Measurements from ENCODE around the gene EIF2B1.

Gene EIF2B1
- 42.3 to 106 (median 71.7) reads per million in 9 experiments for total RNA-seq

DNA sequence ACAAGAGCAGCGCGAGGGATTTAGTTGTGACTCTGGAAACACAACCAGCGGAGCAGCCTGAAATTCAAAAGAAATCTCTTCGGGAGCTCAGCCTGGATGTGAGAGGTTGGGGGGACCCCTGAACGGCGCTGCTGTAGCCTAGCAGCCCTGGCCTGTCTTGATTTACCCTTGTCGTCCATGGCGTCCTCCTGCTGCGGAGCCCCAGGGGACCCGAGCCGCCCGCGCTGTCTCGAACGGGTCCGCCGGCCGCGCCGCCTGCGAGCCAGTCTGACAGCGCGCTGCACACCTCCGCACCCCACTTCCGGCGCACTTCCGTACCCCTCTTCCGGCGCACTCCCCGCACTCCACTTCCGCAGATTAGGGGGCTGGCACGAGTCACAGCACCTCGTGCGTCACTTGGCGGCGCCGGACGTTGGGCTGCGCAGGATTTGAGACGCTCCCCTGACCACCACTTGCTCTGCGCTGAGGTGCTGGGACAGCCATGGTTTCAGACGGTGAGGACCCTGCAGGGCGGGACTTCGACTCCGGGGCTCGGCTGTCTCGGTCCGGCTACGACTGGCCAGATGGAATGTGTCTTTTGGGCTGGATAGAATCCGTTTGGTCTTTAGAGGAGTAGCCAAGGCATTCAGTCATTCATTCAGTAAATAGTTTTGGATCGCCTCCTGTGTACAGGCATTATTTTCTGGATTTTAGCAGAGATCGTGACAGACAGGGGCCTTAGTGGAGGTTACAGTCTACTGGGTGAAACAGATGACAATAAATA lies at the start of gene EIF2B1, which contains the start of gene GTF2H3:
TSS of gene EIF2B1 (minus strand) at position 308 of the 763 bp plus-strand sequence. CDS start at position 179, 129 bp downstream.
TSS of gene GTF2H3 (plus strand) at position 451 of the 763 bp plus-strand sequence. CDS start at position 482, 31 bp downstream.
- Mint-ChIP-seq H3K36me3 (ENCODE audit: insufficient read depth) (peaks cover 55% of the 10 kb centered on the region), H3K4me3 (peak within 1 kb of the TSS; percentile 95 to 100), H3K9me3 (no peaks in the 10 kb centered on the region), H3K27me3 (no peaks in the 10 kb centered on the region), H3K4me1 (ENCODE audit: low read depth in 2 of 2) (peaks cover 16 to 27% of the 10 kb centered on the region in 2 donors), H3K27ac (peak within 1 kb of the TSS; percentile 99 to 100)
- peak; percentile 97 for ATAC-seq (replicated peaks)
- peak; percentile 94 to 97 (median 95) for DNase-seq

DNA sequence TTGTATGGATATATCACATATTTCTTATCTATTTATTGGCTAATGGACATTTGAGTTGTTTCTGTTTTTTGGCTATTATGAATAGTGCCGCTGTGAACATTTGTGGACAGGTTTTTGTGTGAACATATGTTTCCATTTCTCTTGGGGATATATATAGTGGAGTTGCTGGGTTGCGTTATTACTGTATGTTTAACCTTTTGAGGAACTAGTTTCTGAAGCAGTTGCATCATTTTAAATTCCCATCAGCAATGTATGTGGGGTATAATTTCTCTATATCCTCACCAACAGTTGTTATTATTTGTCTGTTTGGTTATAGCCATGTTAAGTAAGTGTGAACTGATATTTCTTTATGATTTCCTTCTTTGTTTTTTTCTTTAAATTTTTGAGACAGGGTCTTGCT lies 48.1 kb upstream of the EIF2B1 start:
- Mint-ChIP-seq H3K27ac (no peak overlapping the region), H3K4me1 (ENCODE audit: low read depth in 2 of 2) (no peaks in the 10 kb centered on the region)
- DNase-seq = no peak

DNA sequence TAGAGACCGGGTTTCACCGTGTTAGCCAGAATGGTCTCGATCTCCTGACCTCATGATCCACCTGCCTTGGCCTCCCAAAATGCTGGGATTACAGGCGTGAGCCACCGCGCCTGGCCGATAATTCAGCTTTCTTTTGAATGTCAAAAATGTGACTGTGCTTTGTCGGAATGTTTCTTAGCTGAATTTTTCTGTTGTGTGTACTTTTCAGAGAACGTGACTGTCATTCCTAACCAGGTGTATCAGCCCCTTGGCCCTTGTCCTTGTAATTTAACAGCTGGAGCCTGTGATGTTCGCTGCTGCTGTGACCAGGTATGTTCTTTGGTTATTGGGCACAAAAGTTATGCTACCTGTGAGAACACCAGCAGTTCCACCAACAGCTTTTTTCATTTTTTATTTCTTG lies 45.5 kb upstream of the EIF2B1 start:
- DNase-seq (no peak), ATAC-seq (replicated peaks) (no peak)
- H3K27ac Mint-ChIP-seq = no peak overlapping the region
- H3K4me1 Mint-ChIP-seq (ENCODE audit: low read depth in 2 of 2) = no peaks in the 10 kb centered on the region
- H3K27me3 Mint-ChIP-seq = no peaks in the 10 kb centered on the region
- no peaks in the 10 kb centered on the region for H3K9me3 Mint-ChIP-seq
- H3K36me3 Mint-ChIP-seq (ENCODE audit: insufficient read depth) = peaks cover 30% of the 10 kb centered on the region
- H3K4me3 Mint-ChIP-seq = no peak overlapping the region

More for the DNA sequence above, 48.1 kb upstream of the EIF2B1 start:
- no peak for ATAC-seq (replicated peaks)
- H3K36me3 Mint-ChIP-seq (ENCODE audit: insufficient read depth) = peaks cover 22% of the 10 kb centered on the region
- no peak overlapping the region for H3K4me3 Mint-ChIP-seq
- H3K27me3 Mint-ChIP-seq = no peaks in the 10 kb centered on the region
- H3K9me3 Mint-ChIP-seq = no peaks in the 10 kb centered on the region

DNA sequence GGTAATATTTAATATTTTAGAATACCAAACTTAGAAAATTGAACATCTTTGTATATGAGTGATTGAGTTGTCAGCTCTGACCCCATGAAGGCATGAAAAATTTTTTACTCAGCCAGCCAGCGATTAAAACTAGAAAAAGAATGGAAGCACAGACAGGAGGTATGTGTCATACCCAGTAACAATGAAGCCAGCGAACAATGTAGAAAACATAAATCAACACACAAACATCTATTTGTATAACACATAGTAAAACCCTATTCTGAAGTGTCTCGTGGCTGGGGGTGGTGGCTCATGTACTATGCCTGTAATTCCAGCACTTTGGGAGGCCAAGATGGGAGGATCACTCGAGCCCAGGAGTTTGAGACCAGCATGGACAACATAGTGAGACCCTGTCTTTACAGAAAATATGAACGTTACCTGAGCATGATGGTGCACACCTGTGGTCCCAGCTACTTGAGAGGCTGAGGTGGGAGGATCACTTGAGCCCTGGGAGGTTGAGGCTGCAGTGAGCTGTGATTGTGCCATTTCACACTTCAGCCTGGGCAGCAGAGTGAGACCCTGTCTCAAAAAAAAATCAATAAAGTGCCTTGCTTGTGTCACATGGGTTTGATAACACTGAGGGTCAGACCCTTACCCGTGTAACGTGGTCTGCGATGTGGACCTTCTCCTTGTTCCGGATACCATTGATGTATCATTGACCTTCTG lies 43.3 kb upstream of the EIF2B1 start:
- H3K36me3 Mint-ChIP-seq (ENCODE audit: insufficient read depth) = peaks cover 30% of the 10 kb centered on the region
- no peaks in the 10 kb centered on the region for H3K27me3 Mint-ChIP-seq
- H3K9me3 Mint-ChIP-seq = no peaks in the 10 kb centered on the region
- no peak overlapping the region for H3K27ac Mint-ChIP-seq
- ATAC-seq (replicated peaks) (no peak), DNase-seq (no peak)
- H3K4me3 Mint-ChIP-seq = no peak overlapping the region
- H3K4me1 Mint-ChIP-seq (ENCODE audit: low read depth in 2 of 2) = peaks cover 3 to 12% of the 10 kb centered on the region in 2 donors

DNA sequence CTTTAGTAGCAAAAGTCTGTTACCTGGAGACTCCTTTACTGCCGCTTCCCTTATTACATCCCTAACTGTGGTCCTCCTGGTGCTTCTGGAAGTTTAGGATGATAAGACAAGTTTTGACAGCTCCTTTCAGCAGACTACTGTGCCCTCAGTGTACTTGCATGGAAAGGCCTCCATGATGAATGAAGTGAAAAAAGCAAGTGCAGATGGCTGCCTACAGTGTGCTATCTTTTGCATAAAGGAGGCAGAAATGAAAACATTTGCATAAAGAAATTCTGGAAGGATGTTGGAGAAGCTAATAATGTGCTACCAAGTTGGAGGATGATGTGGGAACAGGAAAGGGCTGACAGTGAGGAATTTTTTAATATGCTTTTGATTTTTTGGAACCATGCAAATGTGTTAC lies 42.0 kb upstream of the EIF2B1 start:
- Mint-ChIP-seq H3K4me1 (ENCODE audit: low read depth in 2 of 2) (peaks cover 13% of the 10 kb centered on the region in 2 donors), H3K27ac (no peak overlapping the region), H3K36me3 (ENCODE audit: insufficient read depth) (peaks cover 33% of the 10 kb centered on the region), H3K4me3 (no peak overlapping the region), H3K9me3 (no peaks in the 10 kb centered on the region), H3K27me3 (no peaks in the 10 kb centered on the region)
- DNase-seq (no peak), ATAC-seq (replicated peaks) (no peak)

DNA sequence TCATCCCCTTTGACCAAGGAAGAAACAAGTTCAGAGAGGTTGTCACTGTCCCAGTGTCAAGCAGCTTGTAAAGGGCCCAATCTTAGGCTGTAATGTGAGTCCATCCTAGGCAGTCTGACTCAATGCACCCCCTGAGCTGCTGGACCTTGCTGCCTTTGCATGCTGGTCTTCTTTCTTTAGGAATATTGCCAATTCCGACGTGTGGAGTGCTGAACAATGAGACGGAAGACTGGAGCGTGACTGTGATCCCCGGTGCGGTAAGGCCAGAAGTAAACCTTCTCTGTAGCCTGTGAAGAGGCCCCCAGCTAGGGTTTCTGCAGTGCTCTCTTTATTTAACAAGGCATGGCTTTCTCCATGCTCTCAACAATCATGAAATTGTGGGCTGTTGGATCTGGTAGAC lies 38.4 kb upstream of the EIF2B1 start:
- H3K4me1 Mint-ChIP-seq (ENCODE audit: low read depth in 2 of 2) = peaks cover 13% of the 10 kb centered on the region in 2 donors
- no peaks in the 10 kb centered on the region for H3K27me3 Mint-ChIP-seq
- peak overlapping the region; percentile 44 to 92 for H3K27ac Mint-ChIP-seq
- DNase-seq (no peak), ATAC-seq (replicated peaks) (no peak)
- H3K36me3 Mint-ChIP-seq (ENCODE audit: insufficient read depth) = peaks cover 14% of the 10 kb centered on the region
- peak overlapping the region; percentile 86 to 92 for H3K4me3 Mint-ChIP-seq
- no peaks in the 10 kb centered on the region for H3K9me3 Mint-ChIP-seq

DNA sequence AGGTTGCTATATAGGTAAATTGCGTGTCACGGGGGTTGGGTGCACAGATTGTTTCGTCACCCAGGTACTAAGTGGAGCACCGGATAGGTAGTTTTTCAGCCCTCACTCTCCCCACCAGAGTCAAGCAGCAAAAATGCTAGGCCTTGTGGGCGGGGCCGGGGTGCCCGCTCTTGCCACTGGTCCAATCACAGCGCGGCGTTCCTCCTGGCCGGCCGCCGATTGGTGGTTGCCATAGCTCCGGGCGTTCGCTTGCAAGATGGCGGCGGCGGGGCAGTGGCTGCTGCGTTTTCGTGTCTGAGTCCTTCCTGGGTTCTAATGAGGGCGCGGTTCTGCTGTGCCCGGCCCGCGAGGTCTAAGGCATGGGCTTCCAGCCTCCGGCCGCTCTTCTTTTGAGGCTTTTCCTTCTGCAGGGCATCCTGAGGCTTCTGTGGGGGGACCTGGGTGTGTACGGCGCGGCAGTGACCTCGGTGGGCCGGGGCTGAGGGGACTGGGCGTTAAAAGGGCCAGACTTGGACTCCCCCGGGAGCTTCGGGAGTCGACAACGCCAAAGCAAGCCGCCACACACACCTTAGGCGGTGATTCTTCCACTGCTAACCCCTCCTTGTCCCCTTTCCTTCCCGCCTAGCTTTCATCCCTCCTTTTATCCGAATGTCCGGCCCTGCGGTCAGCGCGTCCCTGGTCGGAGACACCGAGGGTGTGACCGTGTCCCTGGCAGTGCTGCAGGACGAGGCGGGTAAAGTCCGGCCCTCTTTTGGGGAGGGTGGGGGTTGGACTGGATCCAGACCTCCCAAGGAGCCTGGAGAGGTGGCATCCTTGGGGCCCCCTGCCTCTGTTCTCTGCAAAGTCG lies 37.6 kb upstream of the EIF2B1 start, which contains the start of gene TCTN2:
TSS of gene TCTN2 (plus strand) at position 232 of the 847 bp plus-strand sequence. CDS start at position 360, 128 bp downstream.
- peak; percentile 100 for ATAC-seq (replicated peaks)
- Mint-ChIP-seq H3K27ac (peak within 1 kb of the TSS; percentile 82 to 92), H3K36me3 (ENCODE audit: insufficient read depth) (peaks cover 12% of the 10 kb centered on the region)

DNA sequence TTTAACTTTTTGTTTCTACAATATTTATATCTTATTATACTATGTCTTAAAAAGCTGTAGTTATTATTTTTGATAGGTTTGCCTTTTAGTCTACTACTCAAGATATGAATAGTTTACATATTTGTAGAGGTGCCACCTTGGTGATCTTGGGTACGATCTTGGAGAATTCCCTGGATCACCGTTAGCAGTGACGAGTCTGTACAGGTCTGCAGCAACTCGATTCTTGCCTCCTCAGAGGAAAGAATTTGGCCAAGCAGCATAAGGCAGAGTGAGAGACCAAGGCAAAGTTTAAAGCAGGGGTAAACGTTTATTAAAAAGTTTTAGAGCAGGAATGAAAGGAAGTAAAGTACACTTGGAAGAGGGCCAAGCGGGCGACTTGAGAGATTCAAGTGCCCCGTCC lies 34.3 kb upstream of the EIF2B1 start:
- Mint-ChIP-seq H3K27me3 (no peaks in the 10 kb centered on the region), H3K27ac (no peak overlapping the region), H3K4me3 (no peak overlapping the region), H3K36me3 (ENCODE audit: insufficient read depth) (peaks cover 5% of the 10 kb centered on the region), H3K9me3 (no peaks in the 10 kb centered on the region), H3K4me1 (ENCODE audit: low read depth in 2 of 2) (peaks cover 8 to 13% of the 10 kb centered on the region in 2 donors)
- DNase-seq (no peak), ATAC-seq (replicated peaks) (no peak)

More for the DNA sequence above, 37.6 kb upstream of the EIF2B1 start, which contains the start of gene TCTN2:
- Mint-ChIP-seq H3K27me3 (no peaks in the 10 kb centered on the region), H3K4me3 (peak within 1 kb of the TSS; percentile 86 to 92), H3K4me1 (ENCODE audit: low read depth in 2 of 2) (peaks cover 13% of the 10 kb centered on the region in 2 donors), H3K9me3 (no peaks in the 10 kb centered on the region)
- DNase-seq = peak; percentile 91 to 92 (median 91)

DNA sequence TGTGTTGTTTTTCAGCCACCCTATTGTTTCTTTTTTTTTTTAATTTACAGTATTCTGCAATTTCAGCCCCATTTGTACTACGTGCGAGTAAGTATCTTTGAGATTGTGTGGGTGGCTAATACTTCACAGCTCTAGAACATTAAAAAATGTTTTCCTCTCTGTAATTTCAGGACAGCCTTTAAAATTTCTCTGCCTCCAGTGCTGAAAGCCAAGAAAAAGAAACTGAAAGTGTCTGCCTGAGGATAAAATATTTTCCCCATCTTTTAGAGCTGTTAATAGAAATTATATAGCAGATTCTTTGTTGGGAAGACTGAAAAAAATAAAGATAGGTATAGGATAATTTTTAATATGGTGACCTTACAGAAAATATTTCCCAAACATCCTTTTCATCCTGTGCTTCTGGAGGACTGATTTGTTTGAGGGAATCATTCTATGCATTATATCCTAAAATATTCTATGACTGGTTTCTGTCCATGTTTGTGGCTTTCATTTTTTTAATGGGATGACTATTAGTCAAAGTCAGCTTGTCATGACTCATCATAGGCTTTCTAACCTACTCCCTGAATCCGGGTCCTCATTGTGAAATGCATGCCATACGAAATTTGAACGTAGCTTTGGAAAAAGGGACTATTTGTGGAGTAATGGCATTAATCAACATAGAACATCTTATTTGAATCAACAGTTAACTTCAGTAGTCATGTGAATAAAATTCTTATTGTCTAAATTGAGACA lies 26.7 kb upstream of the EIF2B1 start:
- ATAC-seq (replicated peaks) = no peak
- DNase-seq = no peak
- Mint-ChIP-seq H3K27me3 (no peaks in the 10 kb centered on the region), H3K9me3 (no peaks in the 10 kb centered on the region), H3K4me3 (no peak overlapping the region), H3K27ac (peak overlapping the region; percentile 20 to 75), H3K36me3 (ENCODE audit: insufficient read depth) (peaks cover 7% of the 10 kb centered on the region), H3K4me1 (ENCODE audit: low read depth in 2 of 2) (peaks cover 0 to 2% of the 10 kb centered on the region in 2 donors)

DNA sequence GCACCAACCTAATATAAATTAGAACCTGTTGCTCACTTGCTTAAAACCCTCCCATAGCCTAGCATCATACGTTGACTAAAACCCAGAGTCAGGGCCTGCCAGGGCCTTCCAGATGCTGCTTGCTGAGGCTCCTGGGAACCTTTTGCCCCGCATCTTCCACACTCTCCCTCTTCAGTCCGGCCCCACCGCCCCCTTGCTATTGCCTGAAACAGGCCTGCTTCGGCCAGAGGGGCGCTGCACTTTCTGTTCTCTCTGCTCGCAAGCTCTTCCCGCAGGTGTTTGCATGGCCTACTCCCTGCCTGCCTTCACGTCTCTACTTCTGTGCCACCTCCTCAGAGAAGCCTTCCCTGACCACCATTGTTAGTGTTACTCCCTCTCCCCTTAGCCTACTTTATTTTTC lies 23.7 kb upstream of the EIF2B1 start:
- Mint-ChIP-seq H3K27me3 (no peaks in the 10 kb centered on the region), H3K9me3 (no peaks in the 10 kb centered on the region), H3K4me1 (ENCODE audit: low read depth in 2 of 2) (peaks cover 0 to 2% of the 10 kb centered on the region in 2 donors), H3K4me3 (no peak overlapping the region), H3K27ac (no peak overlapping the region), H3K36me3 (ENCODE audit: insufficient read depth) (peaks cover 15% of the 10 kb centered on the region)
- DNase-seq = no peak
- ATAC-seq (replicated peaks) = no peak

DNA sequence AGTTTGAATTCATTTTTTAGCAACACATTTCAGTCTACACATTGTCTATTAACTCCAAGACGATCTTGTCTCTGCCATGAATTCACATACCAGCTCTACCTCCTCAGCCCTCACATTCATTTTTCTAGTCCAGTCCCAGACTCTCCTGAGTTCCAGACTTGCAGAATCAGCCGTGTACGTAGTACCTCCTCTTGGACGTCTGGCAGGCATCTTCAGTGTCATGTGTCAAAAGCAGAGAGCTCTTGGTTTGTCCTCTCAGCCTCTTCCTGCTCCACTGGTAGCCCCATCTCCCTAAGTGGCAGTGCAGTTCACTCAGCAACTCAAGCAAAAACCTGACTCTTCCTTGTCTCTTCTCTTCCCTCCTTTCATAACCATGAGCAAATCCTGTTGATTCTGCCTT lies 22.9 kb upstream of the EIF2B1 start:
- ATAC-seq (replicated peaks) (no peak), DNase-seq (no peak)
- peaks cover 23% of the 10 kb centered on the region for H3K36me3 Mint-ChIP-seq (ENCODE audit: insufficient read depth)
- no peak overlapping the region for H3K4me3 Mint-ChIP-seq
- H3K27me3 Mint-ChIP-seq = no peaks in the 10 kb centered on the region
- no peaks in the 10 kb centered on the region for H3K9me3 Mint-ChIP-seq
- H3K4me1 Mint-ChIP-seq (ENCODE audit: low read depth in 2 of 2) = peaks cover 0 to 2% of the 10 kb centered on the region in 2 donors
- H3K27ac Mint-ChIP-seq = peak overlapping the region in 1 of 2 donors; percentile 72

DNA sequence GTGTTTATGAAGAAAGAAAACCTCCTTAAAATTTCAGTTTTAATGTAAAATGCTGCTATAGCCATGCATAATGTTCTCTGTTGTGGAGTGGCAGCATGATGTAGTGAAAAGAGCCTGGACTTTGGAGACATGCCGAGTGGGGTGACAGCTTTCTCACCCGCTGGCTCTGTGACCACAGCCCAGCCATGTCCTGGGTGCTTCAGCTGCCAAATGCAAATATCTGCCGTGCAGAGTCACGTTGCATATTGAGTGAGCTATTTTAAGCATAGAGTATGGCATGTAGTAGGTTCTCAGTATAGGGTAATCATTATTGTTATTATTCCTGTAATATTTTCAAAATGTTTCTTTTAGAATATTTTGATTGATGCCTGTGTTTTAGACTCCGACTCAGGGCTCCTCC lies 21.9 kb upstream of the EIF2B1 start:
- no peak overlapping the region for H3K27ac Mint-ChIP-seq
- H3K36me3 Mint-ChIP-seq (ENCODE audit: insufficient read depth) = peaks cover 28% of the 10 kb centered on the region
- no peaks in the 10 kb centered on the region for H3K9me3 Mint-ChIP-seq
- H3K4me3 Mint-ChIP-seq = no peak overlapping the region
- H3K27me3 Mint-ChIP-seq = no peaks in the 10 kb centered on the region
- peaks cover 0 to 4% of the 10 kb centered on the region in 2 donors for H3K4me1 Mint-ChIP-seq (ENCODE audit: low read depth in 2 of 2)
- ATAC-seq (replicated peaks) (no peak), DNase-seq (no peak)
